K562 (cell line): Measurements from ENCODE around the gene ROBO2. TPM values are rescaled to one million over a fixed set of nuclear protein-coding genes. Genes with fewer than 3 reads are reported as not detected.

Experiments
- ATAC-seq: fragments of 200-7000 bp; cut with Tn5 transposase; 3 replicates; pipeline ENCODE4 v1.9.1; 2020; ENCODE audit warnings: moderate library complexity
- BruUV-seq: library from RNA; stranded (reverse); fragments of 400-500 nt; replicated peaks from 2 replicates; lab custom pipeline; 2021; lab: Mats Ljungman, UMichigan
- CTCF ChIA-PET: fragments of 300-600 bp; formaldehyde crosslinking; extraction: SDS; loops from one replicate; lab custom pipeline; 2021; ENCODE audit warnings: low intra/inter-chr PET ratio; lab: Yijun Ruan, JAX
- POLR2A ChIA-PET: fragments of 300-600, 350-650 bp; sonication (Branson Sonifier 250); formaldehyde crosslinking; extraction: SDS; loops from one replicate; lab custom pipeline; 2021; ENCODE audit warnings: antibody characterized with exemption, inconsistent platforms; lab: Yijun Ruan, JAX
- DNase-seq, 4 experiments: peaks; one replicate each; pipeline versions ENCODE4 v3.0.0 to v3.0.0-alpha.2; 2011 to 2018; ENCODE audit warnings: low spot score in 3 of 4, mixed read lengths in 3 of 4; ENCODE audit errors: extremely low read depth in 1 of 4
- FAIRE-seq: peaks from 2 replicates; lab custom pipeline; 2011; peaks lifted over from hg19 to GRCh38; lab: Jason Lieb, UNC
- H2AFZ ChIP-seq: 2 replicates; pipeline ENCODE4 v1.6.0; 2011; ENCODE audit warnings: low read depth, low read length, control low read depth, inconsistent platforms
- H3K27ac ChIP-seq: fragments of 200-600 bp; 3 replicates; pipeline ENCODE4 v1.8.0; 2011; ENCODE audit warnings: low read depth, mild to moderate bottlenecking, control low read depth, inconsistent platforms, low read length, moderate library complexity, mixed read lengths; ENCODE audit errors: extremely low read depth
- H3K27me3 ChIP-seq, 2 experiments: fragments of 300-600 bp in 1 of 2; 2 replicates in 1 of 2; 3 replicates in 1 of 2; pipeline versions ENCODE4 v1.6.0 to v1.8.0; 2011; ENCODE audit warnings: inconsistent platforms in 2 of 2, low read length in 2 of 2, mild to moderate bottlenecking in 1 of 2, mixed read lengths in 1 of 2, moderate library complexity in 1 of 2; ENCODE audit not compliant: control insufficient read depth in 2 of 2, insufficient read depth in 2 of 2
- H3K36me3 ChIP-seq: fragments of 300-600 bp; 3 replicates; pipeline ENCODE4 v1.8.0; 2011; ENCODE audit warnings: mild to moderate bottlenecking, low read length, inconsistent platforms; ENCODE audit not compliant: control insufficient read depth, insufficient read depth
- H3K4me1 ChIP-seq, 2 experiments: fragments of 200-600 bp in 1 of 2; replicated peaks in 1 of 2; 2 replicates in 1 of 2; 3 replicates in 1 of 2; pipeline versions ENCODE4 v1.5.1 to v1.8.0; 2011; ENCODE audit warnings: inconsistent platforms in 2 of 2, low read length in 2 of 2, mild to moderate bottlenecking in 1 of 2, mixed read lengths in 1 of 2, moderate library complexity in 1 of 2; ENCODE audit not compliant: control insufficient read depth in 2 of 2, insufficient read depth in 2 of 2
- H3K4me2 ChIP-seq: 2 replicates; pipeline ENCODE4 v1.6.1; 2011; ENCODE audit warnings: low read length, control low read depth, inconsistent platforms, mixed read lengths; ENCODE audit not compliant: insufficient read depth
- H3K4me3 ChIP-seq: fragments of 200-600 bp; sonication (generic), shearing (Covaris generic); 2 replicates; pipeline ENCODE4 v1.5.1; 2016; ENCODE audit warnings: control low read depth, inconsistent platforms
- H3K79me2 ChIP-seq: fragments of 200-600 bp; 3 replicates; pipeline ENCODE4 v1.8.0; 2011; ENCODE audit warnings: low read length, inconsistent platforms; ENCODE audit not compliant: control insufficient read depth, insufficient read depth
- H3K9ac ChIP-seq, 2 experiments: 2 replicates each; pipeline versions ENCODE4 v1.6.0 to v1.6.1; 2011; ENCODE audit warnings: low read depth in 2 of 2, low read length in 2 of 2, control low read depth in 1 of 2, inconsistent platforms in 1 of 2, mild to moderate bottlenecking in 1 of 2, mixed read lengths in 1 of 2; ENCODE audit not compliant: insufficient read depth in 1 of 2
- H3K9me1 ChIP-seq: one replicate; pipeline ENCODE4 v1.6.0; 2011; ENCODE audit warnings: inconsistent platforms, mild to moderate bottlenecking, low read length, moderate library complexity; ENCODE audit not compliant: control insufficient read depth, insufficient read depth
- H3K9me3 ChIP-seq: replicated peaks from 2 replicates; pipeline ENCODE4 v1.5.1; 2011; ENCODE audit warnings: low read depth, low read length, inconsistent platforms; ENCODE audit not compliant: control insufficient read depth, insufficient read depth
- H4K20me1 ChIP-seq: replicated peaks from 2 replicates; pipeline ENCODE4 v1.6.1; 2011; ENCODE audit warnings: low read length, inconsistent platforms, mixed read lengths; ENCODE audit not compliant: control insufficient read depth, insufficient read depth
- CBFA2T3 ChIP-seq: fragments of 450-650 bp; IDR thresholded peaks from 2 replicates; pipeline ENCODE4 v1.6.1; 2017
- CHD1 ChIP-seq: fragments of 200-600 bp; sonication (generic); IDR thresholded peaks from one replicate; pipeline ENCODE4 v1.6.1; 2012; ENCODE audit warnings: mild to moderate bottlenecking, moderate library complexity, low read length, inconsistent platforms
- COPS2 ChIP-seq: fragments of 450-650 bp; conservative IDR thresholded peaks from 2 replicates; pipeline ENCODE4 v1.6.1; 2016; ENCODE audit warnings: mild to moderate bottlenecking, moderate library complexity
- CTBP1 ChIP-seq: fragments of 450-650 bp; IDR thresholded peaks from 2 replicates; pipeline ENCODE4 v1.6.1; 2016; ENCODE audit warnings: borderline replicate concordance
- ILF3 ChIP-seq: fragments of 450-650 bp; IDR thresholded peaks from 2 replicates; pipeline ENCODE4 v1.6.1; 2018; ENCODE audit warnings: antibody characterized with exemption, mild to moderate bottlenecking, moderate library complexity, borderline replicate concordance
- KAT7 ChIP-seq: sonication (generic); formaldehyde crosslinking; IDR thresholded peaks from 2 replicates; pipeline ENCODE4 v1.8.0; 2022; ENCODE audit warnings: missing genetic modification reagents, mild to moderate bottlenecking, borderline replicate concordance
- KLF13 ChIP-seq: fragments of 450-650 bp; IDR thresholded peaks from 2 replicates; pipeline ENCODE4 v1.6.1; 2016; ENCODE audit warnings: missing genetic modification characterization, low read depth, mild to moderate bottlenecking, missing compliant biosample characterization, moderate library complexity, borderline replicate concordance
- MXI1 ChIP-seq: IDR thresholded peaks from 2 replicates; pipeline ENCODE4 v1.6.1; 2011; ENCODE audit warnings: low read depth, mild to moderate bottlenecking, improper control_type of control experiment, low read length
- NFRKB ChIP-seq: fragments of 450-650 bp; IDR thresholded peaks from 2 replicates; pipeline ENCODE4 v1.6.1; 2016; ENCODE audit warnings: low read depth
- NUFIP1 ChIP-seq: fragments of 450-650 bp; IDR thresholded peaks from 2 replicates; pipeline ENCODE4 v1.6.1; 2018; ENCODE audit not compliant: partially characterized antibody
- OTX1 ChIP-seq: fragments of 450-650 bp; formaldehyde crosslinking; IDR thresholded peaks from 2 replicates; pipeline ENCODE4 v1.4.0; 2022; ENCODE audit warnings: mild to moderate bottlenecking
- RFX7 ChIP-seq: fragments of 250-450 bp; sonication (Bioruptor Pico); IDR thresholded peaks from 2 replicates; pipeline ENCODE4 v1.5.1; 2021; ENCODE audit warnings: mild to moderate bottlenecking
- STAG1 ChIP-seq: sonication (generic); formaldehyde crosslinking; IDR thresholded peaks from 2 replicates; pipeline ENCODE4 v1.5.0; 2020; ENCODE audit warnings: missing genetic modification reagents, borderline replicate concordance
- TCF3 ChIP-seq: sonication (generic); formaldehyde crosslinking; IDR thresholded peaks from 2 replicates; pipeline ENCODE4 v1.4.0; 2020; ENCODE audit warnings: mild to moderate bottlenecking, missing genetic modification reagents
- YBX1 ChIP-seq: fragments of 450-650 bp; IDR thresholded peaks from 2 replicates; pipeline ENCODE4 v1.7.1; 2016; ENCODE audit warnings: mild to moderate bottlenecking
- ZNF133 ChIP-seq: fragments of 250-450 bp; sonication (Bioruptor Pico); IDR thresholded peaks from 2 replicates; pipeline ENCODE4 v1.4.0; 2020; ENCODE audit warnings: mild to moderate bottlenecking
- ZNF282 ChIP-seq: sonication (generic); formaldehyde crosslinking; IDR thresholded peaks from 2 replicates; pipeline ENCODE4 v1.8.1; 2023; ENCODE audit warnings: missing genetic modification reagents
- WGBS: fragments of 100-300 bp; shearing (Covaris generic); methylation state at CpG from one replicate; pipeline ENCODE4 v1.1.6; 2016; ENCODE audit warnings: low coverage, mixed read lengths; ENCODE audit not compliant: insufficient coverage; ENCODE audit errors: missing lambda C conversion rate; 5-methylcytosine and 5-hydroxymethylcytosine counted together
- in situ Hi-C: fragments of 300-500 bp; cut with MboI; formaldehyde crosslinking; loops from 4 replicates; pipeline ENCODE4 v1.15.0; 2018; ENCODE audit warnings: inconsistent platforms, mixed read lengths
- intact Hi-C: fragments of 100-400 bp; cut with micrococcal nuclease; formaldehyde crosslinking; loops from 2 replicates; pipeline ENCODE4 v1.14.2; 2022
- polyA plus RNA-seq, 8 experiments: library from polyadenylated mRNA; depleted of rRNA in 4 of 8; stranded (reverse) in 5 of 8; unstranded in 3 of 8; fragments of >200 nt; fragmentation: Nextera tagmentation in 2 of 8; fragmentation: Illumina TruSeq in 1 of 8; extraction: Ambion mirVana in 2 of 8; extraction: Trizol in 1 of 8; gene quantifications; 2 replicates each; pipeline versions ENCODE4 v1.2.1 to v1.2.3, GENCODE V29; 2011 to 2014; ENCODE audit warnings: inconsistent platforms in 1 of 8, missing spikeins in 1 of 8
- total RNA-seq, 7 experiments: library from RNA; depleted of rRNA in 6 of 7; stranded (reverse); fragments of >200 nt in 6 of 7; fragmentation: Illumina TruSeq in 2 of 7; extraction: Trizol in 2 of 7; gene quantifications; 2 replicates each; pipeline versions ENCODE4 v1.2.1 to v1.2.3, GENCODE V29; 2011 to 2021; ENCODE audit warnings: low replicate concordance in 1 of 7

ROBO2 gene
- total and polyA plus RNA-seq, 9 of the 15 experiments (the other 6 are each of a cell fraction or from before 2014, with no cell fraction given), result 0.84 to 3.0 (median 1.7) TPM

- intact Hi-C loops, result no loop called here
- no peak for ATAC-seq
- BruUV-seq, result no TSS peak
These were observed 550.3 kb downstream of the ROBO2 start for GRCh38 chr3:77590191-77590590.

GRCh38 chr3:77595371-77595870, 555.5 kb downstream of the ROBO2 start:
- no peaks in the 10 kb centered on the region for H3K9me3 ChIP-seq
- H3K79me2 ChIP-seq, result no peaks in the 10 kb centered on the region
- H3K4me2 ChIP-seq, result no peak overlapping the region
- no peaks in the 10 kb centered on the region for H3K4me1 ChIP-seq
- POLR2A ChIA-PET, result no interaction called here
- FAIRE-seq, result no peak
- no peak overlapping the region for H3K9ac ChIP-seq
- intact Hi-C loops, result no loop called here
- no peaks in the 10 kb centered on the region for H4K20me1 ChIP-seq
- no peak overlapping the region for H3K4me3 ChIP-seq
- H3K27me3 ChIP-seq, result no peaks in the 10 kb centered on the region
- BruUV-seq, result no TSS peak
- no peak for DNase-seq
- WGBS, result 5% methylated on average over 2 of the region's 2 CpGs
- TF ChIP-seq ILF3, result no peak
- TF ChIP-seq OTX1, result no peak
- TF ChIP-seq ZNF282 (CRISPR knock-in tag), result no peak
- TF ChIP-seq KAT7 (CRISPR knock-in tag), result no peak
- TF ChIP-seq YBX1, result no peak
- no peak for TF ChIP-seq CBFA2T3
- no peak for TF ChIP-seq NFRKB
- TF ChIP-seq MXI1, result no peak
- no peak for TF ChIP-seq KLF13
- TF ChIP-seq CTBP1, result no peak
- no peak for TF ChIP-seq STAG1 (CRISPR knock-in tag)
- no peak for TF ChIP-seq CHD1
- TF ChIP-seq, all 486 proteins: peak for 0
- H3K27ac ChIP-seq, result no peak overlapping the region
- ATAC-seq, result no peak
- no peaks in the 10 kb centered on the region for H3K36me3 ChIP-seq
- in situ Hi-C loops, result no loop called here
- H3K9me1 ChIP-seq, result no peaks in the 10 kb centered on the region
- H2AFZ ChIP-seq, result no peak overlapping the region
- CTCF ChIA-PET, result no interaction called here

More at GRCh38 chr3:77590191-77590590, 550.3 kb downstream of the ROBO2 start:
- Histone ChIP-seq H2AFZ (no peak overlapping the region), H3K9me1 (no peaks in the 10 kb centered on the region), H3K27ac (no peak overlapping the region), H3K4me1 (no peaks in the 10 kb centered on the region), H3K27me3 (no peaks in the 10 kb centered on the region), H3K4me3 (no peak overlapping the region), H3K9ac (no peak overlapping the region), H3K36me3 (no peaks in the 10 kb centered on the region), H4K20me1 (no peaks in the 10 kb centered on the region), H3K9me3 (no peaks in the 10 kb centered on the region), H3K4me2 (no peak overlapping the region), H3K79me2 (no peaks in the 10 kb centered on the region)
- in situ Hi-C loops, result no loop called here
- DNase-seq (no peak), FAIRE-seq (no peak)
- ChIA-PET POLR2A (no interaction called here), CTCF (no interaction called here)
- 6% methylated on average over 3 of the region's 3 CpGs for WGBS
- TF ChIP-seq ZNF133 (CRISPR knock-in tag), result no peak
- no peak for TF ChIP-seq COPS2
- no peak for TF ChIP-seq NUFIP1
- TF ChIP-seq TCF3 (CRISPR knock-in tag), result no peak
- TF ChIP-seq RFX7 (CRISPR knock-in tag), result no peak
